Testis (tissue), 3 donors: ENCODE results near the gene NLK. TPM values are rescaled to one million over a fixed set of nuclear protein-coding genes. Genes with fewer than 3 reads are reported as not detected.

Experiments used
- DNase-seq: peaks from one replicate; pipeline ENCODE4 v3.0.0-alpha.2; 2019
- H3K27ac ChIP-seq, 2 donors: fragments of 200-600 bp; sonication (generic); one replicate each; pipeline ENCODE4 v1.5.1; 2019
- H3K27me3 ChIP-seq: fragments of 200-600 bp; sonication (generic); one replicate; pipeline ENCODE4 v1.5.1; 2019
- H3K36me3 ChIP-seq: fragments of 200-600 bp; sonication (generic); one replicate; pipeline ENCODE4 v1.5.1; 2017; ENCODE audit warnings: low read depth; ENCODE audit errors: missing control alignments
- H3K4me1 ChIP-seq: fragments of 200-600 bp; sonication (generic); one replicate; pipeline ENCODE4 v1.5.1; 2019
- H3K4me3 ChIP-seq, 2 donors: fragments of 200-600 bp; sonication (generic); one replicate each; pipeline ENCODE4 v1.5.1; 2017 to 2019
- H3K9me3 ChIP-seq: fragments of 200-600 bp; sonication (generic); one replicate; pipeline ENCODE4 v1.5.1; 2017
- POLR2A ChIP-seq: fragments of 450-650 bp; IDR thresholded peaks from one replicate; pipeline ENCODE4 v1.6.1; 2017; ENCODE audit warnings: antibody characterized with exemption, mild to moderate bottlenecking, moderate library complexity
- WGBS, 2 donors: methylation state at CpG; one replicate each; pipeline ENCODE4 v1.1.5; 2018; 5-methylcytosine and 5-hydroxymethylcytosine counted together
- intact Hi-C: fragments of 100-400 bp; cut with DNase I; formaldehyde crosslinking; loops from one replicate; pipeline ENCODE4 v1.15.1; 2023; ENCODE audit warnings: low total_unique reads
- polyA plus RNA-seq: library from polyadenylated mRNA; stranded (reverse); fragments of 350-450 nt; fragmentation: Illumina TruSeq; extraction: RNeasy Lipid Tissue Mini Kit (QIAGEN cat#74804); gene quantifications from one replicate; pipeline ENCODE4 v1.2.3, GENCODE V29; 2014; ENCODE audit warnings: low read depth, low replicate concordance; ENCODE audit not compliant: insufficient read depth
- total RNA-seq, 2 donors: library from RNA; depleted of rRNA; stranded (reverse); fragments of >200 nt; gene quantifications; one replicate each; pipeline ENCODE4 v1.2.3, GENCODE V29; 2016
- TF ChIP-seq, protein P1 (sequence below), 3 experiments: fragments of 450-650 bp in 2 of 3; fragments of 200-600 bp in 1 of 3; sonication (generic) in 1 of 3; IDR thresholded peaks; one replicate each; pipeline ENCODE4 v1.5.1; 2016 to 2019; ENCODE audit warnings: antibody characterized with exemption in 3 of 3, mild to moderate bottlenecking in 2 of 3, moderate library complexity in 1 of 3

NLK gene
- total and polyA plus RNA-seq, 3 donors from 2014 or later = 40.8 to 54.4 (median 47.0) TPM

DNA sequence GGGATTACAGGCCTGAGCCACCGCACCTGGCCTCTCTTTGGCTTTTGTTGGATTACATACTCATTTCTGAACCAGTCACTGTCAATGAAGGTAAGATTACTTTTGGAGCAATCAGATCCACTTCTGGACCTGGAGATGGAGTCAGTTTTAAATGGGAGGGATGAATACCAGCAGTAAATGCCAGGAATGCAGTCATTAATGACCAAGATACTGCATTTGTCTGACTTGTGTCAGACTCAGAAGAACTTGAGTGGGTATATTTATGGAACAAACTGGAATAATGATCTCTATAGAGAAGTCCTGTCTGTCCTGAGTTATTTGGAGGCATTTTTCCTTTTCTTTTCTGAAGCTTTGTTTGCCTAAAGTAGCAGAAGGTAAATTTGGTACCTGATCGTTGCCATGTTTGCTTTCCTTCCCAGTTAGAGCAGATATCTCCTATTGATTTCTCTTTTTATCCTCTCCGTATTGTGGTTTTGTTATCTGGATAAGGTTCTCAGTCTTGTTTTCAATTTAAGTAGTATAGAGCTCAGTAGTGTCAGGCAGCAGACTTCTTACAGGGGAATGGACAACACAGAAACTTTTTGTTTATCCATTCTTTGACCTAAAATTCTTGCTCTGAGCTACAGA is 10.7 kb downstream of the NLK start:
- TF ChIP-seq, protein P1, sequence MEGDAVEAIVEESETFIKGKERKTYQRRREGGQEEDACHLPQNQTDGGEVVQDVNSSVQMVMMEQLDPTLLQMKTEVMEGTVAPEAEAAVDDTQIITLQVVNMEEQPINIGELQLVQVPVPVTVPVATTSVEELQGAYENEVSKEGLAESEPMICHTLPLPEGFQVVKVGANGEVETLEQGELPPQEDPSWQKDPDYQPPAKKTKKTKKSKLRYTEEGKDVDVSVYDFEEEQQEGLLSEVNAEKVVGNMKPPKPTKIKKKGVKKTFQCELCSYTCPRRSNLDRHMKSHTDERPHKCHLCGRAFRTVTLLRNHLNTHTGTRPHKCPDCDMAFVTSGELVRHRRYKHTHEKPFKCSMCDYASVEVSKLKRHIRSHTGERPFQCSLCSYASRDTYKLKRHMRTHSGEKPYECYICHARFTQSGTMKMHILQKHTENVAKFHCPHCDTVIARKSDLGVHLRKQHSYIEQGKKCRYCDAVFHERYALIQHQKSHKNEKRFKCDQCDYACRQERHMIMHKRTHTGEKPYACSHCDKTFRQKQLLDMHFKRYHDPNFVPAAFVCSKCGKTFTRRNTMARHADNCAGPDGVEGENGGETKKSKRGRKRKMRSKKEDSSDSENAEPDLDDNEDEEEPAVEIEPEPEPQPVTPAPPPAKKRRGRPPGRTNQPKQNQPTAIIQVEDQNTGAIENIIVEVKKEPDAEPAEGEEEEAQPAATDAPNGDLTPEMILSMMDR (IDR thresholded peaks at IDR 0.05) = no peak
- no peak for TF ChIP-seq POLR2A
- H3K4me3 ChIP-seq = no peak overlapping the region
- no peak overlapping the region for H3K27ac ChIP-seq
- intact Hi-C loops = no loop called here
- H3K4me1 ChIP-seq = no peaks in the 10 kb centered on the region
- 72 to 75% methylated on average over 3 of the region's 3 CpGs for WGBS, 2 donors
- H3K9me3 ChIP-seq = no peaks in the 10 kb centered on the region
- no peaks in the 10 kb centered on the region for H3K36me3 ChIP-seq
- H3K27me3 ChIP-seq = no peaks in the 10 kb centered on the region
- DNase-seq = no peak

DNA sequence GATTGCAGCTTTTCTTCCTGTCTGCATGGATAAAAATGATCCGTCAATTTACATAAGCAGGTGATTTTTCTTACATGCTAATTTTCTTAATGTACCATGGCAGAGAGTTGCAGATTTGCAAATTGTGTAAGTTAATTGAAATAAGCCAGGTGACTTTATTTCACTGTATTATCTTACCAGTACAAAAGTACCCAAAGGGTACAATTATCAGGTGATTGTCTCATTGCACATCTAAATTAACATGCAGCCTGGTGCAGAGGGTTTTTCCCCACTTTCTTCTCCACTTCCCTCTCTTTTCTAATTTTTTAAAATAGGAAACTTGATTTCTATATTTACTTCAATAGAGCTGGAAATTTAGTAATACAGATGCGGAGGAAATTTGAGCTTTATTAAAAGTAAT is 11.2 kb downstream of the NLK start:
- 76 to 78% methylated on average over 2 of the region's 2 CpGs for WGBS, 2 donors
- H3K36me3 ChIP-seq = no peaks in the 10 kb centered on the region
- no peaks in the 10 kb centered on the region for H3K4me1 ChIP-seq
- H3K27me3 ChIP-seq = no peaks in the 10 kb centered on the region
- no peaks in the 10 kb centered on the region for H3K9me3 ChIP-seq
- TF ChIP-seq, protein P1 (IDR thresholded peaks at IDR 0.05) = no peak
- H3K27ac ChIP-seq = no peak overlapping the region
- intact Hi-C loops = no loop called here
- DNase-seq = no peak
- no peak overlapping the region for H3K4me3 ChIP-seq

DNA sequence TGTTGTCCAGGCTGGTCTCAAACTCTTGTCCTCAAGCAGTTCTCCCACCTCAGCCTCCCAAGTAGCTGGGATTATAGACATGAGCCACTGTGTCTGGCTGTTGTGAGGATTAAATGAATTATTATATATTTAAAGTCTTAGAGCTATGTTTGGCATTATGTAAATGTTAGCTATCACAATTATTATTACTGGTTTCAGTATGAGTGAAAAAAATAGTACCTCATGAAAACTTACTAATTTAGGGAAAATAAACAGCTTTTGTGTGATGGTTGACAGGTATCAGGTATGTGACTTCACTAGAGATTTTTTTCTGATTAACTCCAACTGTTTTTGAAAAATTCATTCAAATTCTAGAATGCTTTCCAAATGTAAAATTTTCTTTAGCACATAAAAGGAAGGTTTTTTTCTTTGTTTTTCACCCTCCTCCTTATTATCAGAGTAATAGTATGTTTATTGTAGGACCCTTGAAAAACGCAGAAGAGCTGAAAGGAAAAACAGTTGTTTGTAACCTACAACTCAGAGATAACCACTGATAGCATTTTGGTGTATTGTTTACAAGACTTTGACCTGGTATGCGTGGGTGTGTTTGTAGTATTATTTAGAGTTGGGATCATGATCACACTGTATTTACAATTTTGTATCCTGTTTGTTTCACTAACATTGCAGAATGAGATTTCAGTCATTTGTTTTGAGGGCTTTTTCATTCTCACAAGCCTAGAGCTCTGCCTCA is 13.2 kb downstream of the NLK start:
- intact Hi-C loops = no loop called here
- 50 to 52% methylated on average over 2 of the region's 2 CpGs for WGBS, 2 donors
- DNase-seq = no peak
- Histone ChIP-seq H3K27ac (no peak overlapping the region), H3K9me3 (no peaks in the 10 kb centered on the region), H3K27me3 (no peaks in the 10 kb centered on the region), H3K4me1 (no peaks in the 10 kb centered on the region), H3K4me3 (no peak overlapping the region), H3K36me3 (no peaks in the 10 kb centered on the region)
- TF ChIP-seq, protein P1 (IDR thresholded peaks at IDR 0.05) = no peak
- no peak for TF ChIP-seq POLR2A

DNA sequence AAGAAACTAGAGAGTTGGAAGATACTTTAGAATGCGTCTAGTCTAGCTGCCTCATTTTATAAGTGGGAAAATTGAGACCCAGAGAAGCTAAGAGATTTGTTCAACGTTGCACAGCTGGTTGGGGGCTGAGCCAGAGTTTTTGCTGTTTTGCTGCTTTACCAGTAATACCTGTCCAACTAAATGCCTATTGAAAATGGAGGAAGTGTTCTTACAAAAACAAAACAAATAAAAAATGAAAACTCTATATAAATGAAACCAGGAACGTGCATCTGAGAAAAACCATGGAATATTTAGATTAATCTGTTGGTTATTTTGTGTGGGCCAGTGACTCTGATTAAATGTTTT is 13.8 kb downstream of the NLK start:
- H3K36me3 ChIP-seq = no peaks in the 10 kb centered on the region
- 70 to 74% methylated on average over 3 of the region's 3 CpGs for WGBS, 2 donors
- H3K4me3 ChIP-seq = no peak overlapping the region
- no peak for TF ChIP-seq POLR2A
- TF ChIP-seq, protein P1 (IDR thresholded peaks at IDR 0.05) = no peak
- no peaks in the 10 kb centered on the region for H3K9me3 ChIP-seq
- DNase-seq = no peak
- no peaks in the 10 kb centered on the region for H3K4me1 ChIP-seq
- no peaks in the 10 kb centered on the region for H3K27me3 ChIP-seq
- no peak overlapping the region for H3K27ac ChIP-seq
- intact Hi-C loops = no loop called here
